HL-60 (cell line): ENCODE data around the gene LRRC4C.

ENCODE experiments used
- DNase-seq, 2 experiments: peaks; one replicate each; pipeline ENCODE4 v3.0.0-alpha.2; 2010 to 2020; ENCODE audit warnings: low read depth in 1 of 2, low spot score in 1 of 2
- H3K27ac ChIP-seq: fragments of 250-450 bp; sonication (Bioruptor Pico); replicated peaks from 2 replicates; pipeline ENCODE4 v1.5.1; 2020; ENCODE audit warnings: mild to moderate bottlenecking, moderate library complexity
- H3K27me3 ChIP-seq: fragments of 250-450 bp; sonication (Bioruptor Pico); 2 replicates; pipeline ENCODE4 v1.5.1; 2021; ENCODE audit warnings: mild to moderate bottlenecking, moderate library complexity; ENCODE audit not compliant: insufficient read depth, poor library complexity, severe bottlenecking
- H3K4me3 ChIP-seq: replicated peaks from 2 replicates; pipeline ENCODE4 v1.5.1; 2011; ENCODE audit warnings: mild to moderate bottlenecking, control low read depth, low read length; ENCODE audit not compliant: insufficient read depth
- GABPA ChIP-seq: IDR thresholded peaks from 2 replicates; pipeline ENCODE4 v1.6.1; 2012; ENCODE audit warnings: low read depth
- POLR2AphosphoS5 ChIP-seq: IDR thresholded peaks from 2 replicates; pipeline ENCODE4 v1.6.1; 2012; ENCODE audit warnings: low read depth
- SPI1 ChIP-seq: IDR thresholded peaks from 2 replicates; pipeline ENCODE4 v1.6.1; 2012; ENCODE audit warnings: low read depth, mild to moderate bottlenecking, borderline replicate concordance
- TF ChIP-seq, protein P1 (sequence below): IDR thresholded peaks from one replicate; pipeline ENCODE4 v1.5.1; 2011; ENCODE audit warnings: low read length, control low read depth, inconsistent platforms; ENCODE audit not compliant: insufficient read depth
- TF ChIP-seq, protein P2 (sequence below): IDR thresholded peaks from 2 replicates; pipeline ENCODE4 v1.6.1; 2012; ENCODE audit warnings: low read depth; ENCODE audit not compliant: insufficient replicate concordance

LRRC4C gene

DNA sequence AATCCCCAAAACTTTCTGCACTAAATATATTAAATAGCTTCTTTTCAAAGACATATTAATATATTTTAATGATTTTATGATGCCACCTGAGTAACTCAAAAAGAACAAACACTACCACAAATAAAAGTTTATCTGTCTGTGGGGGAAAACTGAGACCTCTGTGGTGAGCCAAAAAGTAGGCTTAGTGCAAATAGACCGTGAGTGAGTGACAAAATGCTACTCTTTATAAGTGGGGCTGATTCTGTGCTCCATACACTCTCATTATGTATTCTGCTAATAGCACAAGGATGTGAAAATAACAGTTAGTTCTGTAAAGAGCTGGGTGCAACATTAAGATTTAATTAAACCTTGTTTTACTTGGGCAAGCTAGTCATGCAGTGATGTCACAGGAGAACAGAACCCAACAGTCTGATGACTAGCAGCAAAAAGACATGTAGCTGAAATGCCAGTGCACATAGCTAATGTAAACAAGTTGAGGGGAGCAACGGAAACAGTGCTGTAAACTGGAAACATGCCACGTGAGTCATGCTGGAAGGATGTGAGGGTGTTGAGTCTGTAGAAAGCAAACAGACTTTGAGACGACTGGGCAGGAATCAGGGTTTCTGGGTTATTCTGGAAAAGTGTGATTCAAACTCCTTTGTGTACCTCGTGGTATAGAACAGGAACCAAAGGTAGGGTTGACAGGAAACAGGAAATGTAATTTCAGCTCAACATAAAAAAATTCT is 1130.4 kb downstream of the LRRC4C start:
- Histone ChIP-seq H3K27ac (no peak overlapping the region), H3K4me3 (no peak overlapping the region), H3K27me3 (no peaks in the 10 kb centered on the region)
- TF ChIP-seq SPI1 = no peak
- no peak for DNase-seq

DNA sequence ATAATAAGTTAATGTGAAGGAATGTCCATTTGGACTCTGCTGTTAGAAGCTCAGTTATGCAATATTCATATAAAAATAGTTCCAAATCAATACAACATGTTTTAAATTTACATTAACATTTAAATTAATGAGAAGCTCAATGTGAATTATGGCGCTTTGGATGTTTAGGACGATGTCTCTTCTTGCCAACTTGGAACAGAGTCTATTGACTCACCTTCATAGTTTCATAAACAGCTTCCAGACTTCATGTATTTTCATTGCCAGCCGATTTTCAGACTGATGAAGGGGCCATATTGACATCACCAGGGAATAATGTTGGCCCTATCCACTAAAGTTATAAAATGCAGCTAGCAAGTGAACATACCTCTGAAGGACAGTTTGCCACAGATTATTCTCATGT is 1136.2 kb downstream of the LRRC4C start:
- Histone ChIP-seq H3K4me3 (no peak overlapping the region), H3K27me3 (no peaks in the 10 kb centered on the region), H3K27ac (no peak overlapping the region)
- no peak for TF ChIP-seq SPI1
- TF ChIP-seq, protein P1, sequence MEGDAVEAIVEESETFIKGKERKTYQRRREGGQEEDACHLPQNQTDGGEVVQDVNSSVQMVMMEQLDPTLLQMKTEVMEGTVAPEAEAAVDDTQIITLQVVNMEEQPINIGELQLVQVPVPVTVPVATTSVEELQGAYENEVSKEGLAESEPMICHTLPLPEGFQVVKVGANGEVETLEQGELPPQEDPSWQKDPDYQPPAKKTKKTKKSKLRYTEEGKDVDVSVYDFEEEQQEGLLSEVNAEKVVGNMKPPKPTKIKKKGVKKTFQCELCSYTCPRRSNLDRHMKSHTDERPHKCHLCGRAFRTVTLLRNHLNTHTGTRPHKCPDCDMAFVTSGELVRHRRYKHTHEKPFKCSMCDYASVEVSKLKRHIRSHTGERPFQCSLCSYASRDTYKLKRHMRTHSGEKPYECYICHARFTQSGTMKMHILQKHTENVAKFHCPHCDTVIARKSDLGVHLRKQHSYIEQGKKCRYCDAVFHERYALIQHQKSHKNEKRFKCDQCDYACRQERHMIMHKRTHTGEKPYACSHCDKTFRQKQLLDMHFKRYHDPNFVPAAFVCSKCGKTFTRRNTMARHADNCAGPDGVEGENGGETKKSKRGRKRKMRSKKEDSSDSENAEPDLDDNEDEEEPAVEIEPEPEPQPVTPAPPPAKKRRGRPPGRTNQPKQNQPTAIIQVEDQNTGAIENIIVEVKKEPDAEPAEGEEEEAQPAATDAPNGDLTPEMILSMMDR = no peak
- TF ChIP-seq GABPA = no peak
- no peak for TF ChIP-seq POLR2AphosphoS5
- TF ChIP-seq, protein P2, sequence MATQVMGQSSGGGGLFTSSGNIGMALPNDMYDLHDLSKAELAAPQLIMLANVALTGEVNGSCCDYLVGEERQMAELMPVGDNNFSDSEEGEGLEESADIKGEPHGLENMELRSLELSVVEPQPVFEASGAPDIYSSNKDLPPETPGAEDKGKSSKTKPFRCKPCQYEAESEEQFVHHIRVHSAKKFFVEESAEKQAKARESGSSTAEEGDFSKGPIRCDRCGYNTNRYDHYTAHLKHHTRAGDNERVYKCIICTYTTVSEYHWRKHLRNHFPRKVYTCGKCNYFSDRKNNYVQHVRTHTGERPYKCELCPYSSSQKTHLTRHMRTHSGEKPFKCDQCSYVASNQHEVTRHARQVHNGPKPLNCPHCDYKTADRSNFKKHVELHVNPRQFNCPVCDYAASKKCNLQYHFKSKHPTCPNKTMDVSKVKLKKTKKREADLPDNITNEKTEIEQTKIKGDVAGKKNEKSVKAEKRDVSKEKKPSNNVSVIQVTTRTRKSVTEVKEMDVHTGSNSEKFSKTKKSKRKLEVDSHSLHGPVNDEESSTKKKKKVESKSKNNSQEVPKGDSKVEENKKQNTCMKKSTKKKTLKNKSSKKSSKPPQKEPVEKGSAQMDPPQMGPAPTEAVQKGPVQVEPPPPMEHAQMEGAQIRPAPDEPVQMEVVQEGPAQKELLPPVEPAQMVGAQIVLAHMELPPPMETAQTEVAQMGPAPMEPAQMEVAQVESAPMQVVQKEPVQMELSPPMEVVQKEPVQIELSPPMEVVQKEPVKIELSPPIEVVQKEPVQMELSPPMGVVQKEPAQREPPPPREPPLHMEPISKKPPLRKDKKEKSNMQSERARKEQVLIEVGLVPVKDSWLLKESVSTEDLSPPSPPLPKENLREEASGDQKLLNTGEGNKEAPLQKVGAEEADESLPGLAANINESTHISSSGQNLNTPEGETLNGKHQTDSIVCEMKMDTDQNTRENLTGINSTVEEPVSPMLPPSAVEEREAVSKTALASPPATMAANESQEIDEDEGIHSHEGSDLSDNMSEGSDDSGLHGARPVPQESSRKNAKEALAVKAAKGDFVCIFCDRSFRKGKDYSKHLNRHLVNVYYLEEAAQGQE = no peak
- DNase-seq = no peak

DNA sequence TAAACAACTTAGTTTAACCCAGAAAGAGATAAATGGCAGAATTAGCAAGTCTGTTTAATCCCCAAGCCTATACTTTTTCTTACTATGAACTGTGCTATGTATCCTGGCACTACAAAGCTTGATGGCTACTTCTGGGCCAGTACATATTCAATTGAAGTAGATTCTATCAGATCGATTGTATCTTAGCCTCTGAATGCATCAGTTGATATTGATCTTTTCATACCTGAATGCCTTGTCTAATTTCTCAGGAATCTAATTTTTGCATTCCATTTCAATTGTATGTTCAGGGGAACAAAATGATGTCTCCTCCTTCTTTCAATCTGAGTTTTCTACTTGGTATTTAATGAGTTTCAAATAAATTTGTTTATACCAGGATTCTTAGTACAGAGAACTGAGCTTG is 1137.9 kb downstream of the LRRC4C start:
- Histone ChIP-seq H3K4me3 (no peak overlapping the region), H3K27me3 (no peaks in the 10 kb centered on the region), H3K27ac (no peak overlapping the region)
- TF ChIP-seq GABPA = no peak
- no peak for DNase-seq

DNA sequence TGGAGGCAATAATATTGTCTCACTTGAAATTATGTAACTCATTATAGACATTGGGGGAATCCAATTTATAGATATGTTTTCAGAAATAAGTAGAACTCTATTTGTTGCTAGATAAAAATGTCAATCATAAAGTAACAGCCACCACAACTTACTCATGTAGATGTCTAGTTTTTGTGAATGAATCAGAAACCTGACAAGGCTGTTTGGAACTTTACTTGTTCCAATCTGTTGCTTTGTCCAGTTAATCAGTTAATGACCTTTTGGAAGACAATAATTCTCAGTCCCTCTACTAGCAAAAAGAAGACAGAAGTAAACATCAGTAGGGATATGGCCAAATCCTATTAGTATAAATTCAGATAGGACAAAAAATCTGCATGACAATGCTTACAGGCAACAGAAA is 1143.3 kb downstream of the LRRC4C start:
- no peak overlapping the region for H3K4me3 ChIP-seq
- H3K27me3 ChIP-seq = no peaks in the 10 kb centered on the region
- no peak for DNase-seq
- no peak overlapping the region for H3K27ac ChIP-seq
- TF ChIP-seq GABPA (no peak), SPI1 (no peak), POLR2AphosphoS5 (no peak)
- TF ChIP-seq, protein P2 = no peak
- TF ChIP-seq, protein P1 = no peak

DNA sequence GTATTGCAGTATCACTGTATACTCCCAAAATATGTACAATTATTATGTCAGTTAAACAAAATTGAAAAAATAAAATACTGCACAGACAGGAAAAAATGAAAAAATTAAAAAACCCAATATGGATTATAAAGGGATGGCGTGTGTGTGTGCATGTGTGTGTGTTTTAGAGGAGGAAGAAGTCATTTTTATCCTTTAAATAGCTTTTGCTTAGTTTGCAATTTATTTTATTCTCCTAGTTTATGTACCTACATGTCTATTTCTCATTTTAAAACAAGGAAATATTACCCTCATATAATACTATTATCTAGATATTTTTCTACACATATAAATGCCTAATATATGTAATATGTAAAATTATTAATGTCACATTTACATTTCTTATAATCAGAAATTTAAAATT is 1144.3 kb downstream of the LRRC4C start:
- Histone ChIP-seq H3K27me3 (no peaks in the 10 kb centered on the region), H3K4me3 (no peak overlapping the region), H3K27ac (no peak overlapping the region)
- no peak for DNase-seq
- TF ChIP-seq POLR2AphosphoS5 (no peak), SPI1 (no peak), GABPA (no peak)
- TF ChIP-seq, protein P1 = no peak
- TF ChIP-seq, protein P2 = no peak
